H54 (cell line): ENCODE results near the gene ZNF582.

Source experiments
- DNase-seq: peaks from one replicate; pipeline ENCODE4 v3.0.0; 2011; ENCODE audit warnings: low spot score, mixed read lengths; ENCODE audit not compliant: insufficient read length
- FAIRE-seq: peaks from 3 replicates; lab custom pipeline; 2011; peaks lifted over from hg19 to GRCh38; lab: Jason Lieb, UNC
- POLR2A ChIP-seq: IDR thresholded peaks from 2 replicates; pipeline ENCODE4 v1.6.1; 2011; ENCODE audit warnings: low read depth, mild to moderate bottlenecking, low read length

The ZNF582 gene

DNA sequence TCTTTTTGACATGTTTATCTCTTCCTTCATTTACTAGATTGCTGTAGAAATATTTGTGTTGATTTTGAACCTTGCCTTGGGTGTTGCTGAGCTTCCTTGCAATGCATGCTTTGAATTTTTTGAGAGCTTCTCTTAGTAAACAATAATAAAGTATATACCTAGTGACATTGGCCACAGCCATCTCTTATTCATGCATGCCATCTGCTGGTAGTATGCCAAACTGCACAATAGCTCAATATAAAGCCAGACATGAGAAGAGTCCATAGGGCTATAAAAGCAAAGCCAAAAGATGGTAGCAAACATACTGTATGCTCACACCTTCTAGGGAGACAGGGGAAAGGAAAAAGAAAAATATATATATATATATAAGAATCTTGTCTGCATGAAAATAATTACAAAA, 59.8 kb downstream of the ZNF582 start:
- TF ChIP-seq POLR2A = no peak
- DNase-seq (peak; percentile 47), FAIRE-seq (peak; percentile 75)
